ENCODE measurements around the gene PRSS27. TPM values are rescaled to one million over a fixed set of nuclear protein-coding genes. Genes with fewer than 3 reads are reported as not detected.
A peak's percentile ranks its signal among the peaks of the same experiment; 100 is the strongest.
"Not testable (repeated sequence)": the region's sequence is repeated elsewhere in the genome, so short reads cannot be mapped to it uniquely, and the experiment has no call there.

PRSS27 gene
- total RNA-seq, 2 experiments from 2014 or later = 0.70 to 1.0 TPM

DNA sequence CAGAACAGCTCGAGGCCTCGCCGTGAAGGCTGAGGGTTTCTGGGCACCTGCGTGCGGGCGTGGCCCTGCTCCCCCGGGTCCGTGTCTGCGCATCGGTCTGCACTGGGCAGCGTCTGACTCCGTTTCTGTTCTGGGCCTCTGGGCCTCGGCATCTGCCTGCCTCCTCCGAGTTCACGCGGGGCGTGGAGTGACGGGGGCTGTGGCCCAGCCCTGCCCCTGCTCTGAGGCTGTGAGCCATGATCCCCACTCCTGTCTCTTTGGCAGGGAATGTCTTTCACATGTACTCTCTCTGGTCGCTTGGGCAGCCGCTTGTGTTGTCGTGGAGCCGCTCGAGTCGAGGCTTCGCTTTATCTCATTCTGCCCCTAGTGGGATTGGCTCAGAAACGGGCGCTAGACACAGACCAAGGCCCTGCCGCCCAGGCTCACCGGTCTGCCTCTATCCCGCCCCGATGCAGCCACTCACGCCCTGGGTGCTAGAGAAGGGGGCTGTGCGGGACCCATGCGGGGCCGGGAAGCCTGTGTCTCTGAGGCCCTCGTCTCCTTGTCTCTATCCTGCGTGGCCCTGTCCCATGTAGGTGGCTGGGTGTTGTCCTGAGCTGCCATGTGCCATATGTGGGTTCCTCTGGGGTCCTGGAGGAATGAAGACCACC, 23.3 kb downstream of the PRSS27 start:
- H3K27ac Mint-ChIP-seq; CTCF ChIA-PET; H3K27me3 Mint-ChIP-seq (ENCODE audit: low read depth); POLR2A ChIA-PET; DNase-seq; ATAC-seq; H3K9me3 Mint-ChIP-seq (ENCODE audit: insufficient read depth); H3K4me3 Mint-ChIP-seq; H3K4me1 Mint-ChIP-seq (ENCODE audit: low read depth): not testable (repeated sequence)
- peaks cover 14% of the 10 kb centered on the region for H3K36me3 Mint-ChIP-seq (ENCODE audit: low read depth)

DNA sequence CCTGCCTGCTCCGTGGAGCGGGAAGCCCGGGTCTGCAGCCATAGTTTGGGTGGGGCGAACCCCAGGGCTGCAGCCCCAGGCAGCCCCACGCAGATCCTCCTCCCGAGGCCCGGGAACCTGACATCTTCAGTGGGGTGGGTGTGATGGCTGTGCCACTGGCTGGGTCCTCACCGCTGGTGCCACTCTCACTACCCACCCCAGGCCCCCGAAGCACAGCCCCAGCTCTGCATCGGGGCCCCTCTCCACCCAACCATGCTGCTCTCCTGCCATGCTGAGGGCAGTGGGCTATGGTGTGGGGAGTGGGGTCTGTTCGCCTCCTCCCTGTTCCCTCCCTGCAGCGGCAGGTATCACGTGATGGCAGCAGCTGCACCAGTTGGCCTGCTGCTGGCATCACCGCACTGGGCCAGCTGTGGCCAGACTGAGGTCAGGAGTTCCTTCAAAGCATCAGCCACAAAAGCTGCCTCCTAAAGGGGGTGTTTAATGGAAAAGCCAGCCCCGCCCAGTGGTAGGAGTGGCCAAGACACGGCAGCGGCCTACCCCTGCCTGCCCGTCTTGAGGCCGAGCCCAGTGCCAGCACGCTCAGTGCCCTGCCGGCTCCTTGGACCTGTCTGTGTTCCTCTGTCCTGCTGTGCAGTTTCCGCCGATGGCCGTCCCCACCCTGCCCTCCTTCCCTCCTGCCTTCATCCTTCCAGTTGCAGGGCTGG, 26.9 kb downstream of the PRSS27 start:
- POLR2A ChIA-PET = interaction anchor here (1.6 kb wide), 1 partner anchor 11 kb away, joined by 10 read pairs; the partner anchor contains the start of gene KCTD5
- H3K36me3 Mint-ChIP-seq (ENCODE audit: low read depth) = peaks cover 13% of the 10 kb centered on the region
- no peak for ATAC-seq
- no peaks in the 10 kb centered on the region for H3K27me3 Mint-ChIP-seq (ENCODE audit: low read depth)
- H3K27ac Mint-ChIP-seq = no peak overlapping the region
- CTCF ChIA-PET = no interaction called here
- peaks cover 6% of the 10 kb centered on the region for H3K4me1 Mint-ChIP-seq (ENCODE audit: low read depth)
- no peak for DNase-seq
- H3K9me3 Mint-ChIP-seq (ENCODE audit: insufficient read depth) = no peaks in the 10 kb centered on the region
- no peak overlapping the region for H3K4me3 Mint-ChIP-seq

DNA sequence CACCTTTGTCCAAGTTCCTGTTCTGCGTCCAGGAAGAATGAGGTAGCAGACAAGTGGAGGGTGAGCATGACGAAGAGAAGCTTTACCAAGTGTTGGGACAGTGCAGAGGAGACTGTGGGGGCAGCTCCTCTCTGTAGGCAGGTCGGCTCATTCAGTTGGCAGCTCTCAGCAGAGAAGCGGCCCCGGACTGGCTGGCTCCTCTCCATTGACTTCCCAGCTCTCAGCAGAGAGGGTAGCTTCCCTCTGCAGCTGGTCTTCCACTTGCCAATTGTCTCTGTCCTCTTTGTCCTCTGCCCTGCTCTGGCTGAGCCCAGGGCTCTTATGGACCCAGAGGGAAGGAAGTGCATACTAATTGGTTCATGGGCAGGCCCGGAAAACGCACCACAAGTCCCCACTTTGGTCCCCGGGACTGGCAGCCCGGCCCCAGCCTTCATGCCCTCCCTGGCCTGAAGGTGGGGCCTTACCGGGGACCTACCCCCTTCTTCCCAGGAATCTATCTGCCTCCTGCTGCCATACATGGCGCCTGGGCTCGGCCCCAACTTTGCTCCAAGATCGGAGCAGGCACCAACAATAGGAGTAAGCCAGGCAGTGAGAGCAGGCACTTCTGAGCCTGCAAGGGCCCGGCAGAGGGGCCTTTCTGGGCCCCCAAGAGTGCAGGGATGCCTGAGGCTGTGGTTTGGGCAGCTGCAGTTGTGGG, 27.6 kb downstream of the PRSS27 start:
- ATAC-seq = no peak
- ChIA-PET CTCF (no interaction called here), POLR2A (interaction anchor here (1.6 kb wide), 1 partner anchor 10 kb away, joined by 10 read pairs; the partner anchor contains the start of gene KCTD5)
- H3K4me3 Mint-ChIP-seq = no peak overlapping the region
- DNase-seq = no peak
- H3K4me1 Mint-ChIP-seq (ENCODE audit: low read depth) = peaks cover 12% of the 10 kb centered on the region
- H3K36me3 Mint-ChIP-seq (ENCODE audit: low read depth) = peaks cover 7% of the 10 kb centered on the region
- no peaks in the 10 kb centered on the region for H3K27me3 Mint-ChIP-seq (ENCODE audit: low read depth)
- H3K27ac Mint-ChIP-seq = no peak overlapping the region
- H3K9me3 Mint-ChIP-seq (ENCODE audit: insufficient read depth) = no peaks in the 10 kb centered on the region

DNA sequence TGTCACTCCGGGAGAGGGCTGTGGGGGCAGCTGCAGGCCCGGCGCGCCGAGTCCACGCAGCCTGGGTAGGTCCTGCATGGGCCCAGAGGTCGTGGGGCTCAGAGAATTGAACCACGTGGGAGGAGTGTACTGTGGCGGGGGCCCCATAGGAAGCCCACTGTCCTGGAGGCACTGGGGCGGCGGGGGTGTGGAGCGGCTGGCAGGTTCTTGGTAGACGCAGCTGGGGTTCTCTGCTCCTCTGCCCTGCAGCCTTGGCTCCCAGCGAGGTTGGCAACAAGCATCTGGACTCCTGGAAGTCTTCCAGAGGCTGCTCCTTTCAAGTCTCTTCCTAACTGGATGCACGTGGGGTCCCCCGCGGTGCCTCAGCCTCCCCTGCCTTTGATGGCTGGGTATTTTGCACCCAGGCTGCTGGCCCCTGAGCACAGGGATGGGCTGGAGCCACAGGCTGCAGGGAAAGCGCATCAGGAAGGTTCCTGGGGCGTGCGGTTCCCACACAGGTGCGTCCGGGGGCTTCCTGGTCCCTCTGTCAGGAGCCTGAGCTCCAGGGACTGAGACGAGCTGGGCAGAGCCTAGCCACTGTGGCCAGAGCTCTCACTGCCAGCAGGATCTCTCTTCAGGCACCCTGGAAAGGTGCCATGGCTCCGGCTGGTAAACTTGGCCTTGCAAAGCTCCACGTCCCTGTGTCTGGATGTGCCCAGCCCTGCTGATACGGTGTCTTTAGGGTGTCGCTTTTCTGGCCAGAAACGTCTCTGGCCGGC, 28.4 kb downstream of the PRSS27 start:
- no peaks in the 10 kb centered on the region for H3K27me3 Mint-ChIP-seq (ENCODE audit: low read depth)
- peaks cover 3% of the 10 kb centered on the region for H3K36me3 Mint-ChIP-seq (ENCODE audit: low read depth)
- no peak overlapping the region for H3K27ac Mint-ChIP-seq
- H3K4me1 Mint-ChIP-seq (ENCODE audit: low read depth) = peaks cover 20% of the 10 kb centered on the region
- POLR2A ChIA-PET = interaction anchor here (1.6 kb wide), 1 partner anchor 9 kb away, joined by 10 read pairs; the partner anchor contains the start of gene KCTD5
- DNase-seq (no peak), ATAC-seq (no peak)
- CTCF ChIA-PET = no interaction called here
- no peak overlapping the region for H3K4me3 Mint-ChIP-seq
- H3K9me3 Mint-ChIP-seq (ENCODE audit: insufficient read depth) = no peaks in the 10 kb centered on the region

DNA sequence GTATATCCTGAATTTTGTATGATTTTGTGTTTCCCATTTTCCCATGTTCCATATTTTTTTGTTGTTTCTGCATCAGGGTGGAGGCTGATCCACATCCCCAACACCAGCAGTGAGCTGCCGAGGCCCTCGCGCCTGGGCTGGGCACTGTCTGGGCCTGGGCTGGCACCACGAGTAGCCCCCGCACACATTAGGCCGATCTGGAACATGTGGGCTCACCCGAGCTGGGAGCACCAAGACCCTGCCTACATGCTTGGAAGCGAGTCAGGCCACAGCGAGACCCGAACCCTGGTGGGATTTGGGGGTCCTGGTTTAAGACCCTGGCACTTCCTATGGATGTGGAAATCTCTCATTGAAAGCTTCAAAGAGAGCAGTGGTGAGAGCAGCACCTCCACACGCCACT, 29.2 kb downstream of the PRSS27 start:
- H3K36me3 Mint-ChIP-seq (ENCODE audit: low read depth) = peaks cover 1% of the 10 kb centered on the region
- no peak overlapping the region for H3K27ac Mint-ChIP-seq
- POLR2A ChIA-PET = no interaction called here
- H3K27me3 Mint-ChIP-seq (ENCODE audit: low read depth) = no peaks in the 10 kb centered on the region
- H3K4me3 Mint-ChIP-seq = no peak overlapping the region
- CTCF ChIA-PET = no interaction called here
- no peak for ATAC-seq
- H3K4me1 Mint-ChIP-seq (ENCODE audit: low read depth) = peaks cover 21% of the 10 kb centered on the region
- H3K9me3 Mint-ChIP-seq (ENCODE audit: insufficient read depth) = no peaks in the 10 kb centered on the region
- no peak for DNase-seq

GRCh38 chr16:2689968-2690801, 29.8 kb downstream of the PRSS27 start:
- DNase-seq = no peak
- H3K9me3 Mint-ChIP-seq (ENCODE audit: insufficient read depth) = no peaks in the 10 kb centered on the region
- no peak for ATAC-seq
- ChIA-PET POLR2A (interaction anchor here (0.6 kb wide), 1 partner anchor 328 kb away, joined by 3 read pairs; no protein-coding TSS in a partner anchor), CTCF (no interaction called here)
- H3K27me3 Mint-ChIP-seq (ENCODE audit: low read depth) = no peaks in the 10 kb centered on the region
- H3K36me3 Mint-ChIP-seq (ENCODE audit: low read depth) = peaks cover 1% of the 10 kb centered on the region
- H3K4me1 Mint-ChIP-seq (ENCODE audit: low read depth) = peaks cover 23% of the 10 kb centered on the region
- no peak overlapping the region for H3K27ac Mint-ChIP-seq
- no peak overlapping the region for H3K4me3 Mint-ChIP-seq

DNA sequence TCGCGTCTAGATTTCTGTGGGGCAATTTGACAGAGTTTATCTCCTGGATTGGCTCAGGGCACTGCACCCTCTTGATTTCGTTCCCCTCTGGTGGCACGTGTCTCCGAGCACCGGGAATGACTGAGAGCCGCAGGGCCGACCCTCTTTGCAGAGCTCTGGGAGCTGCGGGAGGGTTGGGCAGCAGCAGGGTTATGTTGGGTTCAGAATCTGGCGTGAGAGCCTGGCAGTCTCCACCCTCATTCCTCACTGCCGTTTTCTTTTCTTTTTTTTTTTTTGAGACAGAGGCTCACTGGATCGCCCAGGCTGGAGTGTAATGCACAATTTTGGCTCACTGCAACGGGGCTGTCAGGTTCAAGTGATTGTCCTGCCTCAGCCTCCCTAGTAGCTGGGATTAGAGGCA, 30.6 kb downstream of the PRSS27 start:
- POLR2A ChIA-PET; H3K27ac Mint-ChIP-seq; H3K27me3 Mint-ChIP-seq (ENCODE audit: low read depth); H3K4me3 Mint-ChIP-seq; ATAC-seq; H3K9me3 Mint-ChIP-seq (ENCODE audit: insufficient read depth); H3K36me3 Mint-ChIP-seq (ENCODE audit: low read depth); CTCF ChIA-PET; DNase-seq: not testable (repeated sequence)
- H3K4me1 Mint-ChIP-seq (ENCODE audit: low read depth) = peaks cover 27% of the 10 kb centered on the region

DNA sequence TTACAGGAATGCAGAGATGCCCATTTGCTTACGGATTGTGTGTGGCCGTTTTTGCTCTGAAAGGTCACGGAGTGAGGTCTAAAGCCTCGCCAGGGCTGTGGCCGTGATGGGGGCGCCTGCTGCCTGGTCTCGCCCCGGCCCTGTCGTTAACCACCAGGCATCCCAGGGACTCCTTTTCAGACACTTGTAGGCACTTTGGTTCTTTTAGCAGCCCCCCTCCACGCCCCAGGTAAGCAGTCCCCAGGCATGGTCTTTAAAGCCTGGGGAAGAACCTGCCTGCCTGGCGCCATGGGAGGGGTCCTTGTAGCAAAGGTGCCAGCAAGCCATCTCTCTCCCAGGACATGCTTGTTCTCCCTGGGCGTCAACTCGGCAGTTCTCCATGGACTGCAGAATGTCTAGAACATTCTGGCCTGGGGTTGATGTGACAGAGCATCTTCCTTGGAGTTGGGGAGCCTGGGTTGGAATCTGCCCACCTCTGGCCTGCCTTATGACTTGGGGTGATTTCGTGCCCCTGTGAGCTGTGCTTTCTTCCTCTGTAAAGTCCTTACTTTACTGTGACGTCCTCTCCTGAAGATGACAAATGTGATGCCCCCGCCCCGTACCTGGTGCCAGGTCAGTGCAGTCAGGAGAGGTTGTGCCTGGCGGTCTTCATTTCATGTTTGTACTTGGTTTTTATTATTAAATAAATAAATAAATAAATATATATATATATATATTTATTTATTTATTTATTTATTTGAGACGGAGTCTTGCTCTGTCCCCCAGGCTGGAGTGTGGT, 32.3 kb downstream of the PRSS27 start:
- Mint-ChIP-seq H3K4me1 (ENCODE audit: low read depth) (peaks cover 36% of the 10 kb centered on the region), H3K36me3 (ENCODE audit: low read depth) (peaks cover 5% of the 10 kb centered on the region), H3K27ac (peak overlapping the region; percentile 87), H3K4me3 (peak overlapping the region; percentile 66), H3K9me3 (ENCODE audit: insufficient read depth) (no peaks in the 10 kb centered on the region), H3K27me3 (ENCODE audit: low read depth) (no peaks in the 10 kb centered on the region)
- no peak for ATAC-seq
- no peak for DNase-seq
- ChIA-PET POLR2A (no interaction called here), CTCF (no interaction called here)

DNA sequence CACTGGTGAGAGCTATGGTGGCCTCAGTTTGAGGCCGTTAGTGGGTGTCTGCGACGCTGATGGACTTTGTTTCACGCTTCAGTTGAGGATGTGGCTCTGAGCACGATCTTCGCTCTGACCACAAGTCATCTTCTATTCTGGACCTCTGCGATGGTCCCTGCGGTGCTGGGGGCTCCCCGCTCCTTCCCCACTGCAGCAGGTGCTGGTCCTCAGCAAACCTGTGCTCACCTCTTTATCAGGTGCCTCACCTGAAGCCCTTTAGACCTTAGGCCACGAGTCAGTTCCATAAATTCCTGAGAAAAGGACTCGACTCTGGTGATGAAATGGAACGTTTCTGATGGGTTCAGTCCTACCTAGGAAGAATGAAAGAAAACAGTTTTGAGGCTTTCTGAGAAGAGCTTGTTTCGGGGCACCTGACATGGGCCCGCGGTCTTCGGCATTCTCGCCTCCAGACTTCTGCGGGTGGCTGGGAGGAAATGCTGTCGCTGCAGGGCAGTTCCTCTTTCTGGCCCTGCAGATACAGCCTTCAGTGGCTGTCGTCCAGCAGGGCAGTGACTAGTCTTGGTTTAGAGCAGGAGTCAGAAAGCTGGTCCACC, 33.0 kb downstream of the PRSS27 start:
- CTCF ChIA-PET = interaction anchor here (0.6 kb wide), 1 partner anchor 175 kb away, joined by 3 read pairs; no protein-coding TSS in a partner anchor
- Mint-ChIP-seq H3K4me1 (ENCODE audit: low read depth) (peaks cover 39% of the 10 kb centered on the region), H3K4me3 (peak overlapping the region; percentile 66), H3K27ac (peak overlapping the region; percentile 87), H3K27me3 (ENCODE audit: low read depth) (no peaks in the 10 kb centered on the region), H3K9me3 (ENCODE audit: insufficient read depth) (no peaks in the 10 kb centered on the region), H3K36me3 (ENCODE audit: low read depth) (peaks cover 7% of the 10 kb centered on the region)
- POLR2A ChIA-PET = interaction anchor here (0.7 kb wide), 1 partner anchor 715 kb away, joined by 3 read pairs; no protein-coding TSS in a partner anchor
- DNase-seq (peak; percentile 51), ATAC-seq (no peak)

DNA sequence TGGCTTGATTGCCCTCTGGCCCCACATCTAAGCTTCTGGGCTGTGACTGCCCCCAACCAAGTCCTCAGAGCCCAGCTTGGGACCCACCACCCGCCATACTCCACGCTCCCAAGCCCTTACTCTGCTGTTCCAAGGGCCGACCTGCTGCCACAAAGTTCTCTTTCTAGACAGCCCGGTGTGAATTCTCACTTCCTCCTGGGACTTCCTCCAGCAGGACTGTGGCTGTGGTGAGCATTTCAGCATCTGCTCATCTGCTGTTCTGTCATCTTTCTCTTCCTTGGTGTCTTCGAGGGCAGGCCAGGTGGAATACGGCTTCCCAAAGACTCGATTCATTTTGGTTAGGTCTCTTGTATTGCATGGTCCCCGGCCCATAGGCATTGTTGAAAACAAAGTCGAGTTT, 33.9 kb downstream of the PRSS27 start:
- not testable (repeated sequence) for H3K4me3 Mint-ChIP-seq; H3K27me3 Mint-ChIP-seq (ENCODE audit: low read depth); DNase-seq; ATAC-seq; H3K27ac Mint-ChIP-seq; H3K36me3 Mint-ChIP-seq (ENCODE audit: low read depth); H3K9me3 Mint-ChIP-seq (ENCODE audit: insufficient read depth)
- peaks cover 47% of the 10 kb centered on the region for H3K4me1 Mint-ChIP-seq (ENCODE audit: low read depth)
- CTCF ChIA-PET = interaction anchor here (0.6 kb wide), 1 partner anchor 176 kb away, joined by 3 read pairs; no protein-coding TSS in a partner anchor
- POLR2A ChIA-PET = interaction anchor here (0.7 kb wide), 1 partner anchor 716 kb away, joined by 3 read pairs; no protein-coding TSS in a partner anchor
